GM21367 (cell line): ENCODE results near the gene CIZ1.

Experiments
- ATAC-seq: cut with Tn5 transposase; IDR thresholded peaks from one replicate; pipeline ENCODE4 v1.9.1; 2021; ENCODE audit not compliant: unreplicated experiment

CIZ1 gene

DNA sequence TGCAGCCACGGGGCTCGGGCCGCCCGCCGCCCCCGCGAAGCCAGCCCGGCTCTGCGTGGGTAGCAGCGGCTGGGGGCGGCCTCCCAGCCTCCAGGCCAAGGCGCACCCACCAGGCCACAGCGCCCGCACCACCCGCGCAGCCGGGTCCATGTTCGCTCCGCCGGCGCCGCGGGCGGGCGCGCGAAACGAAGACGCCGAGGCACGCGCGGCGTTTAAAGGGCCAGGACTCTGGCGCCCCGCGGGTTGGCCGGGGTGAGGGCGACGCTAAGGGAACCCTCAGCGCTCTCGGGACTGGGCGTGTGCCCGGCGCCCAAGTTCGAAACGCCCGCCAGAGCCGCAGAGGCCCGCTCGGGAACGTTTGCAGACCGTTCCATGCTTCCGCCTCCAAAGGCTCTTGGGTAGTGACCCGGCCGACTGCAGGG lies 63.8 kb downstream of the CIZ1 start, which contains the start of gene PTGES2:
PTGES2 (minus strand) TSS at position 162 of the 422 bp plus-strand sequence; CDS start at position 150, 12 bp downstream.
- peak; percentile 42 for ATAC-seq

DNA sequence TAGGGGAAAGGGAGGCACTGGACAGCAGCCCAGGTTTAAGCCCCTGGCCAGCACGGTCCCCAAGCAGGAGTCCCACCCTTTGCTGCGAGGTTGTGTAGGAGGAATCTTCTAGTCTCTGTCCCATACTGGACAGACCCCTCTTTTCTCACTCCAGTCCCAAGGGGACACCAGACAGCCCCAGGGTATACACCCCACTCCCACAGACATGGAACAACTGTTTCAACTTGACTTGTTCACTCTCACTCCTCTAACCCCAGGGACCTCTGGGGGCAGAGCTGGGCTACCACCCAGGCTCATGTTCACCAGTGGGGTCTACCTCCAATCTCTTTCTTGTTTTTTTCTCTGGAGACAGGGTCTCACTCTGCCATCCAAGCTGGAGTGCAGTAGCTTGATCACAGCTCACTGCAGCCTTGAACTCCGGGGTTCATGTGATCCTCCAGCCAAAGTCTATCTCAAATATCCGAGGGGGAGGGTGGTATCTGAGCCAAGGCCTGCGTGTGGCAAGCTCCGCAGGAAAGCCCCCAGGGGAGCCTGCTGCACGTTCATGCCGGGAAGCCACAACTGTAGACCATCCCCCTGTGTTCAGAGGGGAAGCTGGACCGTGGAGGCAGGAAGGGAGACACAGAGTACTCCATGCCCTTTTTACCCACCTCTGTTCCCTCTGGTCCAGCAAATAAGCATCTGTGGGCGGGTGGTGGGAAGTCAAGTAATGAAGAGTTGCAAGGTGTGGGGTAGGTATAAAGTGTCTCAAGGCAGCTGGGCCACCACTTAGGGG lies 65.6 kb downstream of the CIZ1 start:
- ATAC-seq, result no peak

DNA sequence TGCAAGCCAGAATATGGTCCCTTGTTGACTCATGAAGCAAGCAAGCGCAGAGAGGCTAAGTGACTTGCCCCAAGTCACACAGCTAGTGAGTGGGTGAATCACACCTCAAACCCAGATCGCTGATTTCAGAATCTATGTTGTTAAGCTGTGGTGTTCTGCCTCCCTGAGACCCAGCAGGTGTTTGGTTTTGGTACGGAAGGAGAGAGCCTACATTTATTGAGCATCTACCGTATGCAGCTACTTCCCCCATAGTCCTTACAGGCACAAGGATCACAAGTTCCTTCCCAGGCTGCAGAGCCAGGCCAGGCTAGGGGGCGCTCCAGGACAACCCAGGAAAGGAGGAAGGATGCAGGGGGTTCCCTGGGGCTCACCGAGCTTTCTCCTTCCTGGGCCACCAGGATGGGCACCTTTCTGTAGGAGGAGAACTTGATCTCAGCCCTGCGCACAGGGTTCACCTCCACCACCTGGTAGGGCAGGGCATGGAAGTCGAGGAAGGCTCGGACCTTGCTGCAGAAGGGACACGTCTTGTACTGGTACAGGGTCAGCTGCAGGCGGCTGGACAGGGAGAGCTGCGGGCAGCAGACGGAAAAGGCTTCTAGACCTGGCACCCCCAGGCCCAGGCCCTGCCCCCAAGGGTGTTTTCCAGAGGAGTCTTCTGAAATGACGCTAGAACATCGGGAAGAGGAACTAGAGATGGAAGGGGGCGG lies 66.3 kb downstream of the CIZ1 start:
- no peak for ATAC-seq

DNA sequence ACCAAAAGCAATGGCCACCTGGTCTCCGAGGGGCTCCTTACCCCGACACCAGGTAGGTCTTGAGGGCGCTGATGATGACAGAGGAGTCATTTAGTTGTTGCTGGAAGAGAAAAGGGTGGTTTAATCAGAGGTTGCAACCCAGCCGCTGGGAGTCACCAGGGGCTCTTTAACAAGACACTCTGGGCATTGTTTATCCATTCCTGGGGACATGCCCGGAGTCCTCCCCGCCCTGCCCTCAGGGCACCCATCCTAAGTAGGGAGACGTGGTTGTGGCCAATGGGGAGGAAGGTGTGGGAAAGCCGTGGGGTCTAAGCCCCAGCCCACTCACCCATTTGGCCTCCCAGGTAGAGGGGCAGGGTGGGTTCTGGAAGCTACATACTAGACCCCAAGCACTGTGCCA lies 66.9 kb downstream of the CIZ1 start:
- no peak for ATAC-seq

DNA sequence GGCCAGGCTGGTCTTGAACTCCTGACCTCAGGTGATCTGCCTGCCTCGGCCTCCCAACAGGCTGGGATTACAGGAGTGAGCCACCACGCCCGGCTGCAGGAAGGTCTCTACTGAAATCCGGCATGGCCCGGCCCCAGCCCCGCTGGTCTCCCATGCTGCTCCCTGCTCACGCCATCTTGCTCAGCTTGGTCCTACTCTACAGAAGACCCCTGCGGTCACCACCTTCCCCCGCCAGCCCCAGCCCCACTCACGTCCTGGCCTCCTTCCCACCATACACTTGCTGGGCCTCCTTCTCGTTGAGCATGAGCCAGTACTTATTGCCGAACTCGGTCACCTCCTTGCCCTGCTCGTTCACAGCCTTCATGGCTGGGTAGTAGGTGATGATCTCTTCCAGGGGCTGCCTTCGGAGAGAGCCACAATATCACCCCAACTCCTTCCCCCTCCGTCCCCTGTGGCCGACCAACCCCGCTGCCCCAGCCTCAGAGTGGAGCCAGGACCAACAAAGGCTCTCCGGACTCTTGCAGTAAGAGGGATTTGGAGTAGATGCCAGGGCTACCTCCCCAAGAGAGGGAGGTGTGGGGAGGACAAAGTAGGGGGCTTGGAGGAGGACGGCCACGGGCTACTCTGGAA lies 67.8 kb downstream of the CIZ1 start:
- ATAC-seq, result no peak

DNA sequence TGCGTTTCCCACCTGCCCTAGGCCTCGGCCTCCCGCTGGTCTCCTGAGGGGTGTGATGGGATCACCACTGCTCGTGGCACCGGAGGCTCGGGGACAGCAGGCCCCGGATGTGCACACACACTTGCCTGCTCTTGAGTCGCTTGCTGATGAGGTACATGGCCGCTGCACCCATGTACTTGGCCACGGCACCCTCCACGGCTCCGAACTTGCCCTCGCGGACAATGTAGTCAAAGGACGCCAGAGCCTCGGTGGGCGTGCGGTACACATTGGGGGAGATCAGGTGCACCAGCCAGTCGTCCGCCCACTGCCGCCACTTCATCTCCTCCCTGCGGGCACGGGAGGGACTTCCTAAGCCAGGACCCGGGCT lies 68.6 kb downstream of the CIZ1 start:
- no peak for ATAC-seq

DNA sequence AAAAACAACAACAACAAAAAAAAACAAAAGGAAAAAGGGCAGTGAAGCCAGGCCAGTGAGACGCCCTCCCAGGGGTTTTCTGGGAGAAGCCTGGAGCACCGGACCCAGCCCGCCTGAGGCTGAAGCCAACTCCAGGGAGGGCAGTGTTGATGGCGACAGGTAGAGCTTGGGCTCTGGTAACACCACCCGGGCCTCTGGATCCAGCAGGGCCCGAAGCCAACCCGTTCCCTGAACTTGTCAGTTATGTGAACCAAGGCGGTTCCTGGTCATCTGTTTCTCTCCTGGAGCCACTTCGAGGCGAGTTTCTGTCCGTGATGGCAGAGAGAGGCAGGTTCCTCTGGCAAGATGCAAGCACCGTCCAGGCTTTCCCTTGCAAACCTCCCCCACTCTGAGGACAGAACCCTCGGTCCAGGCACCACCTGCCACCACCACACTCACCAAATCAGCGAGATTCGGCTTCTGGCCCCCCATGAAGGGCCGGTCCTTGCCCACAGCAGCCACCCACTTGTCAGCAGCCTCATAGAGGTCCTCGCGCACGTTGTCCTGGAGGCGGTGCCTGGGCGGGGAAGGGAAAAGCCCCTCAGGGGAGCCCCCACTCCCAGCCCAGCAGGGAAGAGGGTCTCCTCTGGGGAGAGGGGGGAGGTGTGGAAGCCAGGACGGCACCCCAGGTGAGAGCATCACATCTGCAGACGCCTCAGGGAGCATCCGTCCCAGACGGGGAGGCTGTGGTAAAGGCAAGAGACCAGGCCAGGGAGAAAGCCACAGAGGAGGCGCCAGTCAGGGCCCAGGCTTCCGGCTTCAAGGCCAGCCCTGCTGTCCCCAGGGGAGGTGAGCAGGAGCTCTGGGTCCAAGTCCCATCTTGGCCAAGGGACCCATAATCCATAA lies 69.2 kb downstream of the CIZ1 start:
- no peak for ATAC-seq

DNA sequence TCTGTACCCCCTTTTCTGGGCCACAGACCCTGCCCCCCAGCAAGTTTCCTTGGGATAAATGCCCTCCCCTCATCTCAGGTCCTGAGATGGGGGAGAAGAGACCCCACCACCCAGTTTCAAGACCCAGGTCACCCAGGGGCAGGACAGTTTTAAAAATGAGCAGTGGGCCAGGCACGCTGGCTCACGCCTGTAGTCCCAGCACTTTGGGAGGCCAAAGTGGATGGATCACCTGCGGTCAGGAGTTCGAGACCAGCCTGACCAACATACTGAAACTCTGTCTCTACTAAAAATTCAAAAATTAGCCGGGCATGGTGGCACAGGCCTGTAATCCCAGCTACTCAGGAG lies 69.9 kb downstream of the CIZ1 start:
- no peak for ATAC-seq

DNA sequence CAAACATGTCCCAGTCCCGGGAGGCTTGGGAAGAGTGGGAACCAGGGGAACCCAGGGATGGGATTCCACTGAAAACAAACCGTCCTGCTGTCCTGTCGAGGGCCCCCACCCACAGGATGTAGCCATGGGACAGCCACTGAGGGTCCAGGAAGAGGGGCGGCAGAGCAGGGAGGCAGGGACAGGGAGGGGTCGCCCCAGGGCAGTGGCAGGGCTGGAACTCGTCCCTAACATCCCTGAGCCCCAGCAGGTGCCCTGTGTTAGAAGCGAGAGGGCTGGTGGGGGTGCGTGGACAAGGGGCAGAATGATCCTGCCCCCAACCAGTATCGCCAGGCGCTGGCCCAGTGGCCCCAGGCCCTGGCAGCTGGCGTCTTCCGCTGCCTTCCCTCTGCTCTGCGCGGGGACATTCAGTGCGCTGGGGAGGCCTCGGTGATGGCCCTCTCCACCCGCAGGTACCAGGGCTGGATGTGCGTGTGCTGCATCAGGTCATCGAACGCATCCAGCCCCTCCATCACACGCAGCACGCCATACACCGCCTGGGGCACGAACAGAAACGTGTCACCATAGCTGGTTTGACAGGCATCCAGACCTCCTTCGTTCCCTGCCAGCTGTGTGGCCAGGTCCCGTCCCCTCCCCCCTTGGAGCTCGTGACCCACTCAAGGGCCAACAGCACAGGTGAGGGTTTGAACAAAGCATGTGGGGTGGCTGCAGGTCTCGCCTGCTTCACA lies 70.5 kb downstream of the CIZ1 start:
- no peak for ATAC-seq

DNA sequence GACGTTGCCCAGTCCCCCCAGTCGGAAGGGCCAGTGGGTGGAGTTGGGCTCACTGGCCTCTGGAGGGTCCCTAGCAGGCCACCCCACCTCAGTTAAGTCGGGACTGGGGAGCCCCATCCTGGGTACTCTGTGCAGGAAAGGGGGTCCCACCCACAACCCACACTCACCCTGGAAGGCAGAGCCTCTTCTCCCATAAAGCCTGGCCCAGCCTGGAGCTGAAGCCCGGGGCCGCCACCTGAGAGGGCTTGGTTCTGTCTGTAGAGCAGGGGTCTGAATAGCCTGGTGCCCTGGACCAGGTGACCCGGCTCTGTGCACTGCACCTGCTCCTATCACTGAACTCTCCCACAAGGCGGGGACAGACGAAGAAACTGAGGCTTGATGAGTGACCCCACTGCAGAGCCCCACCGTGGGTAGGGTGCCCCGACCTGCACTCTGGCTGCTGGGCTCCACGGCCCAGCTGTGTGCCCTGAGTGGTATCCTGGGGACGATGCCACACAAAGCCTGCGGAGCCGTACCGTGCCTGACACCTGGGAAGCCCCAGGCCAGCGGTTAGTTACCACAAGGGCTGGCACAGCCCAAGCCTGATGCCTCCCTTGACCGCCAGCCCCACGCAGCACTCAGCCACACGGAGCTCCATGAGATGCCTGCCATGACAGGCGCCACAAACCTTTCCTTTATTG lies 71.2 kb downstream of the CIZ1 start:
- no peak for ATAC-seq

DNA sequence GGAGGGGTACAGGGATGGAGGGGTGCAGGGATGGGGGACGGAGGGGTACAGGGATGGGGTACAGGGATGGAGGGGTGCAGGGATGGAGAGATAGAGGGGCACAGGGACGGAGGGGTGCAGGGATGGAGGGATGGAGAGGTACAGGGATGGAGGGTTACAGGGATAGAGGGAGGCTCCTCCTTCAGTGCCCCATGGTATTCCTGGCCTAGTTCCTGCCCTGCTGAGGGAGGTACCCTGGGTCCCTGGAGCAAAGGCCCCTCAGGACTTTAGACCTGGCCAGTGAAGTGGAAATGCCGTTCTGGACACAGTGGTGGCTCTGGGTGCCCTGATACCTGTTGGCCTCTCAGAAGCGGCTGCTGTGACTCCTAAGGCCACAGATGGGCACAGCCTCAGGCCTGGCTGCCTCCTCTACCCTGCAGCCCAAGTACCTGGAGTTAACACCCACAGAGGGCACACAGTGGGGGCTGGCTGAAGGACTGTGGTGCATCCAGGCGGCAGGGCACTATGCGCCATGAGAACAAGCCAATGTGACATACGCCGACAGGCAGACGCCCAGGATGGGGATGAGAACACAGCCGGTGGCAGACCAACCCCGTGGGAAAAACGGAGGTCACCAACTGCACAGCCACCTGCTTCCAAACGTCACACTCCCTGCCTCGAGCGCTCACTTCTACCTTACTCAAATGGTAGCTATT lies 72.3 kb downstream of the CIZ1 start:
- no peak for ATAC-seq

DNA sequence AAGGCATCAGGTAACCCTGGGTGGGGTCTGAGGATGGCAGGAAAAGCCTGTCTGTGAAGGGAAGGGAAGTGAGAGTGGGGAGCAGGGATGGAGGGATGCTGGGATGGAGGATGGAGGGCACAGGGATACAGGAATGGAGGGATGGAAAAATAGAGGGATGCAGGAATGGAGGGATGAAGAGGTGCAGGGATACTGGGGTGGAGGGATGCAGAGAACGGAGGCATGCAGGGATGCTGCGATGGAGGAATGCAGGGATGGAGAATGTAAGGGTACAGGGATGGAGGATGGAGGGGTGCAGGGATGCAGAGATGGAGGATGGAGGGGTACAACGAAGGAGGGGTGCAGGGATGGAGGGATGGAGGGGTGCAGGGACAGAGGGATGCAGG lies 72.9 kb downstream of the CIZ1 start:
- no peak for ATAC-seq

DNA sequence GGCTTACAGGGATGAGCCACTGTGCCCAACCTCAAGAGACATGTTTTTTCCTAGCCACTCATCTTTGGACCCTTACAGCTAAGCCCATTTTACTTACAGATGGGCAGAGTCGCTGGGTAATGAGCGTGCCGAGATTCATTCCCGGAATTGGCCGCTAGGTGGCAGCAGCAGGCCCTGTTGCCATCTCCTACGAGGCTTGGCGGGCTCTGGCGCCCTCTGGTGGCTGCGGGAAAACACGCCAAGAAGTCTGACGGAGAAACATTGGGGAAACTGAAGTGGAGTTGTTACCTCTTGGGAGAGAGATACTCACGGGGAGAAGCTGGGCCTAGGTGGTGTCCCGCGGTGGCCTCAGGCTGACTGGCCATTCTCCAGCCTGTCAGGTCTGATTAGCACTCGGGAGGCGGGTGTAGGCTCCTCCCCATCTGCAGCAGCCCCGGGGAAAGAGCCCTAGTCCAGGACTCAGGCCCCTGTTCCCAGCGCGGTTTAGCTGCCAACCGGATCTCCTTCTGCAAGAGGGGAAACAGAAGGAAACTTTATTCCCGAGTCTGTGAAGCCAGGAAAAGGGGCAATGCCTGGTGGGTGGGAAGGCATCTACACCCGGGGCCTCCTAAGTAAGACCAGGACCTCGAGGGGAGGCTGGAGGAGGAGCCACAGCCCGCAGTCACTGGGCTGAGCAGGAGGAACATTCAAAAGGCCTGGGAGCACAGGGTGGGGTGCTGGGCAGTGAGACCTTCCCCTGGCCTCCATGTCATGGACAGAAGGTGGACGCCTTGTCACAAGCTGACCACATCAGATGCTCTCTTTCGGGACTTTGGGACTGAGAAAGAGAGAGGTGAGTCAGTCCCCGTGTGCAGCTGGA lies 73.5 kb downstream of the CIZ1 start:
- ATAC-seq, result no peak

DNA sequence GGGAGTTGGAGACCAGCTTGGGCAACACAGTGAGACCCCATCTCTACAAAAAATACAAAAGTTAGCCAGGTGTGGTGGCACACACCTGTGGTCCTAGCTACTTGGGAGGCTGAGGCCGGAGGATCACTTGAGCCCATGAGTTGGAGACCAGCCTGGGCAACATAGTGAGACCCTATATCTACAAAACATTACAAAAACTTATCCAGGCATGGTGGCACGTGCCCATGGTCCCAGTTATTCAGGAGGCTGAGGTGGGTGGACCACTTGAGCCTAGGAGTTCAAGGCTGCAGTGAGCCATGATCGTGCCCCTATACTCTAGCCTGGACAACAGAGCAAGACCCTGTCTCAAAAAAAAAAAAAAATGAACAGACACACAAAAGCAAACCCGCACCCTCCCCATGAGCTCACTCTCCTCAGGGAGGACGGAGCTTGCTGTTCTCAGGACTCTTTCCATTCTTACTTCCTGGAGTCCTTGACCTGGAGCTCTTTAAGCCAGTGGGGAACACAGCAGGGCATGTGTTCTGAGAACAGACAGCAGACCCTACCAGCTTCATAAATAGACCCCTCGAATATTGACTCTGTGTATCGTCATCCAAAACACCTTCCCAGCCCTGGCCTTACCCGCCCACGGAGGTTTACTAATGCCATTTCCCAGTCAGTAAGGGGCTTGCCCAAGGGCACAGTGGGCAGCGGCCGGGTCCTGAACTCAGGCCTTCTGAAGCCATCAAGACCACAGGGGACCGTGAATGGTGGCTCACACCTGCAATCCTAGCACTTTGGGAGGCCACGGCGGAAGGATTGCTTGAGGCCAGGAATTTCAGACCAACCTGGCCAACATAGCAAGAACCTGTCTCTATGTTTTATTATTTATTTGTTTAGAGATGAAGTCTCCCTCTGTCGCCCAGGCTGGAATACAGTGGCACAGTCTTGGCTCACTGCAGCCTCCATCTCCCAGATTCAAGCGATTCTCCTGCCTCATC lies 75.0 kb downstream of the CIZ1 start:
- ATAC-seq, result no peak
